Breast epithelium (tissue), 3 donors: ENCODE measurements around the gene TMEM255B.
"Not testable (repeated sequence)": the region's sequence is repeated elsewhere in the genome, so short reads cannot be mapped to it uniquely, and the experiment has no call there.

Source experiments
- CTCF ChIP-seq, 3 donors: fragments of 450-650 bp; IDR thresholded peaks; one replicate each; pipeline ENCODE4 v1.5.1; 2016 to 2017; ENCODE audit warnings: antibody characterized with exemption in 3 of 3, mild to moderate bottlenecking in 3 of 3, moderate library complexity in 3 of 3
- POLR2AphosphoS5 ChIP-seq, 3 donors: sonication (generic); formaldehyde crosslinking; IDR thresholded peaks; one replicate each; pipeline ENCODE4 v1.6.1; 2017; ENCODE audit warnings: antibody characterized with exemption in 3 of 3

GRCh38 chr13:113826446-113826845 is 67.4 kb downstream of the TMEM255B start:
- TF ChIP-seq CTCF, POLR2AphosphoS5 (IDR thresholded peaks at IDR 0.05): not testable (repeated sequence)
